HG03439 (cell line): Measurements from ENCODE around the gene DMRT1.
"Not testable (repeated sequence)": the region's sequence is repeated elsewhere in the genome, so short reads cannot be mapped to it uniquely, and the experiment has no call there.

ENCODE experiments used
- ATAC-seq: cut with Tn5 transposase; IDR thresholded peaks from one replicate; pipeline ENCODE4 v1.9.1; 2021; ENCODE audit warnings: mild to moderate bottlenecking, moderate library complexity; ENCODE audit not compliant: unreplicated experiment

DMRT1 gene

DNA sequence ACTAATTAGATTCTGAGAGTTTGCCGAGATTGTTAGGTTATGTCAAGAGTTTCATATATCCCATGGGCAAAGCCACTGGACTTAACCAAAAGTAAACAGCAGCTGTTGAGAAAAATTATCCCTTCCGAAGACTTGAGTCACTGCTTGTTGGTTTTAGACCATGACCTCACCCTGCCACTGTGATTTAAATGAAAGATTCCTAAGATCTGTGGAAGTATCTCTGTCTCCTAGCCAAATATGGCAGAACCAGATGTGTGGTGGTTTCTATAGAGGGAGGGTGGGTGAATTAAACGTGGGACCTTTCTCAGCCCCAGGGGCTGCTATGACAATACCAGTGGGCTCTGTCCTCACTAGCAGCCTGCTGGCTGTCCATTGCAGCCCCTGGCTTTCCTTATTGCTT is 154.3 kb downstream of the DMRT1 start:
- no peak for ATAC-seq

- not testable (repeated sequence) for ATAC-seq
Observed at GRCh38 chr9:998299-999110, 157.0 kb downstream of the DMRT1 start.

DNA sequence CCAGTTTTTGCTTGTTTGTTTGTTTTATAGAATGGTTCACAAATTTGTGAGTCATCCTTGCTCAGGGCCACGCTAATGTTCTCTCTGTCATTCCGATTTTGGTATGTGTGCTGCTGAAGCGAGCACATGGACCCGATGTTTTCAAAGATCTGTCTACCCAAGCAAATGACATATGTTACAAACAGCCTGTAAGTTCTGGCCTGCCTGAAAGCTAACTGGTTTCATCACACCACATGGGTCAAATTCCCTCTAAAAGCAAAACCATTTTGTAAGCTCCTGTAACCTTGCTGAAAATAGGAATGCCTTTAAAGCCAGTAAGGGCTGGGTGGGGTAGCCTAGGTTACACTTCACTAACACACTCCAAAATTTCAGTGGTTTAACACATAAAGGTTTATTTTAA is 160.3 kb downstream of the DMRT1 start:
- ATAC-seq, result no peak

DNA sequence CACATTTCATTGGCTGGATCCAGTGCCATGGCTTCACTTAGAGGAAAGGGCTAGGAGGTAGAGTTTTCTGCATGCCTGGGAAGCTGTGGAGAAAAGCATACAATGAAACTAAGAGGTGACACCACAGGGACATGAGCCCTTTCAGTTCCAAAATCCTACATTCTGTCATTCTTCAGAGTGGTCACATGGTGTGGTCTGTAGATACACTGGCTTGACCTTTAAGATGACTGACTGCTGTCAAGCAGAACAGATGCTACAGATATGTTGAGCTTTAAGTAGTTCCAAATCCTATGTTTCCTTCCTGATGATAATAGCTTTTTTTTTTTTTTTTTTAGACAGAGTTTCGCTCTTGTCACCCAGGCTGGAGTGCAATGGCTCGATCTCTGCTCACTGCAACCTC is 161.2 kb downstream of the DMRT1 start:
- no peak for ATAC-seq

DNA sequence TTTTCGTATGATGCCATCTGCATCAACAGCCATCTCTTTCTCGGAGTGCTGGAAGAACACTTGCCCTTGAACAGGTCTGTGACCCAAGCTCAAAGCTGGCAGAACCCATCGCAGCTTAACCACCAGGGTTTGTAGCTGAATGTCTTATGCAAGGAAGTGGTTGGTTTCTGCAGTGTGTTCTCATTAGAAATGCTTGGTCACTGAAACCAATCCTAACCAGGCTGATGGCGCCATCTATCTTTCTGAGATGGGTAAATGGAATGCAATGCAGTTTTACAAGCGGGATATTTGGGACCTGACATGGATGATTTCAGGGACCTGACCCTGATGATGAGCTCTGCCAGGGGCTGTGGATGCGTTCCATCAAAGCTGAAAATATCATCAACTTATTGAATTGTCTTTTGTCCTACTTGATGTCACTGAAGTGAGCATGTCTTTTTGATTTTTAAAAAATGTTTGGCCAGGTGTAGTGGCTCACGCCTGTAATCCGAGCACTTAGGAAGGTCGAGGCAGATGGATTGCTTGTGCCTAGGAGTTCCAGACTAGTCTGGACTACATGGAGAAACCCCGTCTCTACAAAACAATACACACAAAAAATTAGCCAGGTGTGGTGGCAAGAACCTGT is 163.7 kb downstream of the DMRT1 start:
- ATAC-seq, result no peak

- no peak for ATAC-seq
Observed at GRCh38 chr9:1007312-1007711, 165.8 kb downstream of the DMRT1 start.

DNA sequence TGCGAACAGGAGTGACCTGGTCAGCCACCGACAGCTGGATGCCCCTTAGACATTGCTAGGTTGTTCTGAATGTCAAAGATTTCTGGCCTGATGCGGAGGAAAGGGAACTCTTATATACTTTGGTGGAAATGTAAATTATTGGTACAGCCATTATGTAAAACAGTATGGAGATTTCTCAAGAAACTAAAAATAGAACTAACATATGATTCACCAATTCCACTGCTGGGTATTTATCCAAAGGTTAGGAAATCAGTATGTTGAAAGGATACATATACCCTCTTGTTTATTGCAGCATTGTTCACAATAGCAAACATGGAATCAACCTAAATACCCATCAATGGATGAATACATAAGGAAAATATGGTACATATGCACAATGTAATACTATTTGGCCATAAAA is 166.7 kb downstream of the DMRT1 start:
- ATAC-seq, result no peak

DNA sequence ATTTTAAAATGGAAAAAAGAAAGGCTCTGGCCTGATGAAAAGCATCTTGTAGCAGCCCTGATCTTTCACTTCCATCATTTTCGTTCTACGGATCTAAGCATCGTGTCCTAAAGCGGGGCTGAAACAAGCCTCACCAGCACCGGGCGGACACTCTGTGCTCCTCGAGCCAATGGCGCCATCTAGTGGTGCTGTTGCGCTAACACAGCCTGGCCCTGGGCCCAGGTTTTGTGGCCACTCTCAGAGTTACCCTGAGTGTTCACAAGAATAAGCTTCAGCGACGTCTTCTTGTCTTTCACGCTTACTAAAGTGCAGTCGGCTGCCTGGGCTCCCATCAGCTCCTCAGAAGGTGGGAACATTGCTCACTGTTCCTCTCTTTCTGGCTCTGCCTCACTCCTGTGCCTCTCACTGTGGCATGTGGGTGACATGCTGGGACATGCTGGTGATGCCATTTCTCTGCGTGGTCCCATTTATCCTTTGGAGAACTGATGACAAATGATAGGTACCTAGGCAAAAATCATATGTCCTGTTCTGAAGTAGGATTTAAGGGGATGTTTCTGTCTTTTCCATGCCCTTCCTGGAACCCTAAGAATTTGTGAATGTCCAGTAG is 167.7 kb downstream of the DMRT1 start:
- ATAC-seq, result peak; percentile 94

GRCh38 chr9:1013021-1013420 is 171.5 kb downstream of the DMRT1 start:
- ATAC-seq, result no peak

DNA sequence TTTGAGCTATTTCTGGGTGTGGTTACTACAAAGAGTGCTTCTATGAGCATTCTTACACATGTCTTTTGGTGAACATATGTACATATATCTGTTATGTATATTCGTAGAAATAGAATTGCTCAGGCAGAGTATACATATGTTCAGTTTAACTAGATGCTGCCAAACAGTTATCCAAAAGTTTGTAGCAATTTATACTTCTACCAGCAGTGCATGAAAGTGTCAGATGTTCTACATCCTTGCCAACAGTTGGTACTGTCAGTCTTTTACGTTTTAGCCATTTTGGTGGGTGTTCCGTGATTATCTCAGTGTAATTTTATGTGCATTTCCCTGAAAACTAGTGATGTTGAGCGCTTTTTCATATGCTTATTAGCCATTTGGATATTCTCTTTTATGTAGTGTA is 172.7 kb downstream of the DMRT1 start:
- no peak for ATAC-seq

DNA sequence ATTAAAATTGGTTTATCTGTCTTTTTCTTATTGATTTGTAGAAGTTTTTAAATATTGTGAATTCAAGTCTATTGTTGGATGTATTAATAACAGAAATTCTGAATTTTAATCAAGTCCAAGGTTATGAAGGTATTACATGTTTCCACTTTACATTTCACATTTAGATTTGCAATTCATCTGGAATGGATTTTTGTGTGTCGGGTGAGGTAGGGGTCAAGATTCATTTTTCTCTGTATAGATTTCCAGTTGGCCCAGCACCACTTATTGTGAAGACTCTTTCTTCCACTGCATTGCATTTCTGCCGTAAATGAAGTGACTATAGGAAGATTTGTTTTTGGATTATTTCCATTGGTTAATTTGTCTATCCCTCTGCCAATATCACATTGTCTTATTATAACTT is 173.1 kb downstream of the DMRT1 start:
- no peak for ATAC-seq

DNA sequence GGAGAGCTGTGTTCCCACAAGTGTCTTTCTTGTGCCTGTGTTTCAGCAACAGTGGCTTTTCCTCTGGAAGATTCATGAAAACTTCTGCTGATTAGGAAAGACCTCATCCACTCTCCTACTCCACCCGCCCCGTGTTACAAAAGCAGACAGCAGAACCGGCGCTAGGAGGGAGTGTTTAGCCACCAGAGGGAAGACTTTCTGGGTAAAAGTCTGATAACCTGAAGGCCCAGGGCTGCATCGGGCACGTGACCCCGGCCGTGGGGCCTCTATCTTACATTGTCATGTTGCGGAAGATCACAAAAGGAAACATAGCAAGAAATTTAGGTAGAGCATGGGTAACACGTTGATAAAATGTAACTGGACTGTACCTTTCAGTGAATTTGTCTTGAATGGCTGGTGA is 176.6 kb downstream of the DMRT1 start:
- ATAC-seq, result no peak
